ENCODE measurements around the gene CDX4.
"Not testable (repeated sequence)": the region's sequence is repeated elsewhere in the genome, so short reads cannot be mapped to it uniquely, and the experiment has no call there.

Gene CDX4

GRCh38 chrX:73446831-73447230 is at the start of gene CDX4:
TSS of gene CDX4 (plus strand) at chrX:73447053. CDS start at chrX:73447254, 201 bp downstream.
- DNase-seq (ENCODE audit: low read depth in 2 of 2): no peak

GRCh38 chrX:73398185-73398914 is 48.5 kb upstream of the CDX4 start:
- DNase-seq (ENCODE audit: low read depth in 2 of 2): no peak

- DNase-seq (ENCODE audit: low read depth in 2 of 2): no peak
These were observed 46.6 kb upstream of the CDX4 start for GRCh38 chrX:73400136-73400748.

- DNase-seq (ENCODE audit: low read depth in 2 of 2): no peak
These were observed 45.1 kb upstream of the CDX4 start for GRCh38 chrX:73401591-73402266.

- no peak for DNase-seq (ENCODE audit: low read depth in 2 of 2)
These were observed 33.9 kb upstream of the CDX4 start for GRCh38 chrX:73412930-73413329.

- no peak for DNase-seq (ENCODE audit: low read depth in 2 of 2)
These were observed 500 bp downstream of the CDX4 start for GRCh38 chrX:73447311-73447794.

GRCh38 chrX:73448379-73448778 is 1.5 kb downstream of the CDX4 start:
- no peak for DNase-seq (ENCODE audit: low read depth in 2 of 2)

- no peak for DNase-seq (ENCODE audit: low read depth in 2 of 2)
These were observed 8.3 kb downstream of the CDX4 start for GRCh38 chrX:73455171-73455570.

GRCh38 chrX:73457306-73457705 is 10.5 kb downstream of the CDX4 start:
- no peak for DNase-seq (ENCODE audit: low read depth in 2 of 2)

- no peak for DNase-seq (ENCODE audit: low read depth in 2 of 2)
These were observed 21.5 kb downstream of the CDX4 start for GRCh38 chrX:73468376-73468775.

- DNase-seq (ENCODE audit: low read depth in 2 of 2): no peak
These were observed 32.1 kb downstream of the CDX4 start for GRCh38 chrX:73478961-73479360.

GRCh38 chrX:73481521-73481920 is 34.7 kb downstream of the CDX4 start:
- DNase-seq (ENCODE audit: low read depth in 2 of 2): no peak

GRCh38 chrX:73490661-73491060 is 43.8 kb downstream of the CDX4 start:
- no peak for DNase-seq (ENCODE audit: low read depth in 2 of 2)

- DNase-seq (ENCODE audit: low read depth in 2 of 2): not testable (repeated sequence)
These were observed 45.3 kb downstream of the CDX4 start for GRCh38 chrX:73492178-73492577.

Measured in stimulated activated CD8-positive, alpha-beta memory T cell treated with anti-CD3 and anti-CD28 coated beads, Interleukin-15, amount 100 ng/mL, for 4 hours (primary cell).